Stimulated activated CD8-positive, alpha-beta memory T cell treated with anti-CD3 and anti-CD28 coated beads, Interleukin-15, amount 100 ng/mL, for 1 hour (primary cell): ENCODE measurements around the gene OVAAL.

Experiments used
- DNase-seq: peaks from one replicate; pipeline ENCODE4 v3.0.0-alpha.2; 2020; ENCODE audit warnings: low read depth

OVAAL gene

GRCh38 chr1:180558664-180559063 lies at the start of gene OVAAL:
OVAAL (plus strand) TSS chr1:180558964.
- no peak for DNase-seq

GRCh38 chr1:180510882-180511281 lies 47.9 kb upstream of the OVAAL start:
- no peak for DNase-seq

- DNase-seq: no peak
Measured at GRCh38 chr1:180513531-180513930, 45.2 kb upstream of the OVAAL start.

- no peak for DNase-seq
Measured at GRCh38 chr1:180515364-180515763, 43.4 kb upstream of the OVAAL start.

- peak; percentile 23 for DNase-seq
Measured at GRCh38 chr1:180515857-180516388, 42.8 kb upstream of the OVAAL start.

GRCh38 chr1:180519846-180520245 lies 38.9 kb upstream of the OVAAL start:
- no peak for DNase-seq

GRCh38 chr1:180521474-180522212 lies 37.1 kb upstream of the OVAAL start:
- DNase-seq: no peak

- no peak for DNase-seq
Measured at GRCh38 chr1:180522213-180522515, 36.6 kb upstream of the OVAAL start.

- no peak for DNase-seq
Measured at GRCh38 chr1:180524160-180524914, 34.4 kb upstream of the OVAAL start.

- no peak for DNase-seq
Measured at GRCh38 chr1:180524915-180525714, 33.6 kb upstream of the OVAAL start.

- DNase-seq: no peak
Measured at GRCh38 chr1:180525715-180526039, 33.1 kb upstream of the OVAAL start.

- no peak for DNase-seq
Measured at GRCh38 chr1:180527101-180527669, 31.6 kb upstream of the OVAAL start.

GRCh38 chr1:180528868-180529470 lies 29.8 kb upstream of the OVAAL start:
- no peak for DNase-seq

- no peak for DNase-seq
Measured at GRCh38 chr1:180530501-180530900, 28.3 kb upstream of the OVAAL start.

- no peak for DNase-seq
Measured at GRCh38 chr1:180532854-180533253, 25.9 kb upstream of the OVAAL start.

GRCh38 chr1:180533266-180533987 lies 25.3 kb upstream of the OVAAL start:
- DNase-seq: peak; percentile 12

- DNase-seq: no peak
Measured at GRCh38 chr1:180534214-180534613, 24.6 kb upstream of the OVAAL start.

GRCh38 chr1:180535418-180535999 lies 23.3 kb upstream of the OVAAL start:
- no peak for DNase-seq

- DNase-seq: no peak
Measured at GRCh38 chr1:180536821-180537372, 21.9 kb upstream of the OVAAL start.

- no peak for DNase-seq
Measured at GRCh38 chr1:180539136-180539535, 19.6 kb upstream of the OVAAL start.
